ENCODE measurements around the gene CRIP2. TPM values are rescaled to one million over a fixed set of nuclear protein-coding genes. Genes with fewer than 3 reads are reported as not detected.

Gene CRIP2
- total RNA-seq, 1 donor from 2014 or later = 71.8 TPM

DNA sequence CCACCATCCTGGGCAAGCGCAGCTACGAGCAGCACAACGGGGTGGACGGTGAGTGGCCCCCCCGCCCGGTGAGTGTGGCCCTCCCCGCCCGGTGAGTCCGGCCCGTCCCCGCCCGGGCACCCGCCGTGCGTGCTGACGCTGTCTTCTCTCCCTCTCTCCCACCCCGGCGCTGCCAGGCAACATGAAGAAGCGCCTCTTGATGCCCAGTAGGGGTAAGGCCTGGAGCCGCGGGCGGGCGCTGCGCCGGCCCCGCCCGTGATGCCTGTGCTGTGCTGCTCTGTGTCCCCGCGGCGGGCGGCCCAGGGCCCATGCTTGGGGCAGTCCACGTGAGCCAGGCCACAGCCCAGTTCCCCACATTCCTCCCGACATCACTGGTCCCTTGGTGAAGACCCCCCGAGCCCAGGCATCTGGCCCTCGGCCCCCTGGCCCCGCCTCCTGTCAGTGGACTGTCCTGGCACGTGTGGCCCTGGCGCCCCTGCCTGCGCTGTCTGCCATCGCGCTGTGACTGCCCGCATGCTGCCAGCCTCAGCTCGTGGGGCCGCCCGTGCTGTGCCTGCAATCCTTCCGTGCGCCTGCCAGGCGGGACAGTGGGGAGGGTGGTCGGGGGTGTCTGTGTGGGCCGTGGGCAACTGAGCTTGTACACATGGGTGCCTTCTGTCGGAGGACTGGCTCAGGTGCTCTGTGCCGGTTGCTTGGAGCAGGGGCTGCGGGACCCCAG lies 7.9 kb upstream of the CRIP2 start:
- H3K4me1 Mint-ChIP-seq (ENCODE audit: low read depth, unreplicated experiment) = peaks cover 6% of the 10 kb centered on the region

DNA sequence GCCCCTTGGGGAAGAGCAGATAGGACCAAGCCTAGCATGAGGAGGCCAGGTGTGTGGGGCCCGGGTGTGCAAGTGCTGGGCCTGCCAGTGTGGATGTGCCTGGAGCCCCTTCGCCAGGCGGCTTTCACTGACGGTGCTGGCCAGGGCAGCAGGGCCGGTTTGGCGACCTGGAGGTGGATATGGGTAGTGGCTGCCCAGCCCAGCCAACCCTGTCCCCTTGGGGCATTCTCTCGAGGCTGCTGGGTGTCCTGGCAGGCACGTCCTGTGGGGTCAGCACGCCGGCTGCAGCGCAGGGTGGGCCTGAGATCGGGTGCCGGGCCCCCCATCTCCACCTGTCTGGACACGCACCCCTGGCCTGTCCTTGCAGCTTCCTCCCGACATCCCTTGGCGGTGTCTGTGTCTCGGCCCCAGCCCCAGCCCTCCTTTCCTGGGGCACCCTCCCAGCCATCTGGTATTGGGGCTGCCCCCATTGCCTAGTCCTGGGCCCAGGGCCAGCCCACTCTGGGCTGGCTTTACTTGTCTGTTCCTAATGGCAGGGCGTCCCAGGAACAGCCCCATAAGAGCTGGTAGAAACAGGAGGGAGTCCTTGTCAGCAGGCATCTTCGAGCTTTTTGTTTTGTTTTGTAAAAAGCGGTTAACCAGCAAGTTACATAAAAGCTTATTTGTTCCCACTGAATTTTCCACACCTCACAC lies 7.2 kb upstream of the CRIP2 start:
- Histone ChIP-seq H4K20me1 (ENCODE audit: insufficient read depth, low read length) (peaks cover 41% of the 10 kb centered on the region), H3K27ac (ENCODE audit: low read depth, low read length) (no peak overlapping the region), H3K9ac (ENCODE audit: low read length) (no peak overlapping the region), H3K9me3 (ENCODE audit: insufficient read depth, low read depth, low read length) (no peaks in the 10 kb centered on the region), H3K4me1 (ENCODE audit: insufficient read depth, low read length) (peaks cover 11% of the 10 kb centered on the region), H3K36me3 (ENCODE audit: insufficient read depth, low read length) (peaks cover 2% of the 10 kb centered on the region), H2AFZ (ENCODE audit: low read depth, low read length) (no peak overlapping the region), H3K27me3 (ENCODE audit: insufficient read depth, low read length) (no peaks in the 10 kb centered on the region), H3K4me2 (ENCODE audit: low read length) (no peak overlapping the region), H3K79me2 (ENCODE audit: insufficient read depth, low read length) (no peaks in the 10 kb centered on the region), H3K4me3 (ENCODE audit: insufficient read depth, low read depth, low read length) (no peak overlapping the region)
- no peaks in the 10 kb centered on the region for H3K9me3 Mint-ChIP-seq (ENCODE audit: unreplicated experiment)
- no peak overlapping the region for H3K4me3 Mint-ChIP-seq (ENCODE audit: unreplicated experiment)
- H3K4me1 Mint-ChIP-seq (ENCODE audit: low read depth, unreplicated experiment) = peaks cover 6% of the 10 kb centered on the region
- FAIRE-seq (no peak), DNase-seq (ENCODE audit: low read depth) (no peak)
- H3K27ac Mint-ChIP-seq (ENCODE audit: unreplicated experiment) = no peak overlapping the region
- peaks cover 1% of the 10 kb centered on the region for H3K36me3 Mint-ChIP-seq (ENCODE audit: low read depth, unreplicated experiment)
- TF ChIP-seq, protein P1, sequence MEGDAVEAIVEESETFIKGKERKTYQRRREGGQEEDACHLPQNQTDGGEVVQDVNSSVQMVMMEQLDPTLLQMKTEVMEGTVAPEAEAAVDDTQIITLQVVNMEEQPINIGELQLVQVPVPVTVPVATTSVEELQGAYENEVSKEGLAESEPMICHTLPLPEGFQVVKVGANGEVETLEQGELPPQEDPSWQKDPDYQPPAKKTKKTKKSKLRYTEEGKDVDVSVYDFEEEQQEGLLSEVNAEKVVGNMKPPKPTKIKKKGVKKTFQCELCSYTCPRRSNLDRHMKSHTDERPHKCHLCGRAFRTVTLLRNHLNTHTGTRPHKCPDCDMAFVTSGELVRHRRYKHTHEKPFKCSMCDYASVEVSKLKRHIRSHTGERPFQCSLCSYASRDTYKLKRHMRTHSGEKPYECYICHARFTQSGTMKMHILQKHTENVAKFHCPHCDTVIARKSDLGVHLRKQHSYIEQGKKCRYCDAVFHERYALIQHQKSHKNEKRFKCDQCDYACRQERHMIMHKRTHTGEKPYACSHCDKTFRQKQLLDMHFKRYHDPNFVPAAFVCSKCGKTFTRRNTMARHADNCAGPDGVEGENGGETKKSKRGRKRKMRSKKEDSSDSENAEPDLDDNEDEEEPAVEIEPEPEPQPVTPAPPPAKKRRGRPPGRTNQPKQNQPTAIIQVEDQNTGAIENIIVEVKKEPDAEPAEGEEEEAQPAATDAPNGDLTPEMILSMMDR (IDR thresholded peaks at IDR 0.05; ENCODE audit: insufficient read depth, low read depth, low read length) = no peak
- TF ChIP-seq EZH2 (IDR thresholded peaks at IDR 0.05; ENCODE audit: insufficient read depth, low read length) = no peak
- no peaks in the 10 kb centered on the region for H3K27me3 Mint-ChIP-seq (ENCODE audit: low read depth, unreplicated experiment)

More for the DNA sequence above, 7.9 kb upstream of the CRIP2 start:
- Histone ChIP-seq H3K4me1 (ENCODE audit: insufficient read depth, low read length) (peaks cover 11% of the 10 kb centered on the region), H3K27me3 (ENCODE audit: insufficient read depth, low read length) (no peaks in the 10 kb centered on the region), H3K4me3 (ENCODE audit: insufficient read depth, low read depth, low read length) (no peak overlapping the region), H3K4me2 (ENCODE audit: low read length) (no peak overlapping the region), H3K79me2 (ENCODE audit: insufficient read depth, low read length) (no peaks in the 10 kb centered on the region), H3K36me3 (ENCODE audit: insufficient read depth, low read length) (peaks cover 2% of the 10 kb centered on the region), H3K27ac (ENCODE audit: low read depth, low read length) (no peak overlapping the region), H4K20me1 (ENCODE audit: insufficient read depth, low read length) (peaks cover 36% of the 10 kb centered on the region), H2AFZ (ENCODE audit: low read depth, low read length) (no peak overlapping the region), H3K9me3 (ENCODE audit: insufficient read depth, low read depth, low read length) (no peaks in the 10 kb centered on the region), H3K9ac (ENCODE audit: low read length) (no peak overlapping the region)
- Mint-ChIP-seq H3K9me3 (ENCODE audit: unreplicated experiment) (no peaks in the 10 kb centered on the region), H3K27me3 (ENCODE audit: low read depth, unreplicated experiment) (no peaks in the 10 kb centered on the region), H3K27ac (ENCODE audit: unreplicated experiment) (no peak overlapping the region), H3K4me3 (ENCODE audit: unreplicated experiment) (no peak overlapping the region), H3K36me3 (ENCODE audit: low read depth, unreplicated experiment) (peaks cover 1% of the 10 kb centered on the region)
- no peak for TF ChIP-seq EZH2 (IDR thresholded peaks at IDR 0.05; ENCODE audit: insufficient read depth, low read length)
- TF ChIP-seq, protein P1 (IDR thresholded peaks at IDR 0.05; ENCODE audit: insufficient read depth, low read depth, low read length) = no peak
- FAIRE-seq (no peak), DNase-seq (ENCODE audit: low read depth) (no peak)
